ENCODE measurements around the gene OTOP3.

Gene OTOP3

DNA sequence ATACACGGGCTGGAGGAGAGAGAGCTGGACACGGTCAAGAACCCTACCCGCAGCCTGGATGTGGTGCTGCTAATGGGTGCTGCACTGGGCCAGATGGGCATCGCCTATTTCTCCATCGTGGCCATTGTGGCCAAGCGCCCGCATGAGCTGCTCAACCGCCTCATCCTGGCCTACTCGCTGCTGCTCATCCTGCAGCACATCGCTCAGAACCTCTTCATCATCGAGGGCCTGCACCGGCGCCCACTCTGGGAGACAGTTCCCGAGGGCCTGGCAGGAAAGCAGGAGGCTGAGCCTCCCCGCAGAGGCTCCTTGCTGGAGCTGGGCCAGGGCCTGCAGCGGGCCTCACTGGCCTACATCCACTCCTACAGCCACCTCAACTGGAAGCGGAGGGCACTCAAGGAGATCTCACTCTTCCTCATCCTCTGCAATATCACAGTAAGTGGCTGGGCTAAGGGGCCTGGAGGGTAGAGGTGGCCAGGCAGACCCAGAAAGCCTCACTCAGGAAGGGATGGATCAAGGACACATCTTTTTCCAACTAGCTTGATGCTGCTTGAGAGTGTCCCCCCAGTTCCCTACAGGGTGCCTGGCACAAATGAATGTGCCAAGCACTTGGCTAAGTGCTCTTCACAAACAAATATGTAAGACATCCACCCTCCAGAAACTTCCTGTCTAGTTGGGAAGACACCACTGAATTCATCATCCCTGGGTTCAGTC is 11.5 kb downstream of the OTOP3 start:
- no peak overlapping the region for H3K27ac ChIP-seq
- no peak for TF ChIP-seq ZFX (IDR thresholded peaks at IDR 0.05)
- TF ChIP-seq, protein P1, sequence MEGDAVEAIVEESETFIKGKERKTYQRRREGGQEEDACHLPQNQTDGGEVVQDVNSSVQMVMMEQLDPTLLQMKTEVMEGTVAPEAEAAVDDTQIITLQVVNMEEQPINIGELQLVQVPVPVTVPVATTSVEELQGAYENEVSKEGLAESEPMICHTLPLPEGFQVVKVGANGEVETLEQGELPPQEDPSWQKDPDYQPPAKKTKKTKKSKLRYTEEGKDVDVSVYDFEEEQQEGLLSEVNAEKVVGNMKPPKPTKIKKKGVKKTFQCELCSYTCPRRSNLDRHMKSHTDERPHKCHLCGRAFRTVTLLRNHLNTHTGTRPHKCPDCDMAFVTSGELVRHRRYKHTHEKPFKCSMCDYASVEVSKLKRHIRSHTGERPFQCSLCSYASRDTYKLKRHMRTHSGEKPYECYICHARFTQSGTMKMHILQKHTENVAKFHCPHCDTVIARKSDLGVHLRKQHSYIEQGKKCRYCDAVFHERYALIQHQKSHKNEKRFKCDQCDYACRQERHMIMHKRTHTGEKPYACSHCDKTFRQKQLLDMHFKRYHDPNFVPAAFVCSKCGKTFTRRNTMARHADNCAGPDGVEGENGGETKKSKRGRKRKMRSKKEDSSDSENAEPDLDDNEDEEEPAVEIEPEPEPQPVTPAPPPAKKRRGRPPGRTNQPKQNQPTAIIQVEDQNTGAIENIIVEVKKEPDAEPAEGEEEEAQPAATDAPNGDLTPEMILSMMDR (conservative IDR thresholded peaks at IDR 0.05) = no peak

DNA sequence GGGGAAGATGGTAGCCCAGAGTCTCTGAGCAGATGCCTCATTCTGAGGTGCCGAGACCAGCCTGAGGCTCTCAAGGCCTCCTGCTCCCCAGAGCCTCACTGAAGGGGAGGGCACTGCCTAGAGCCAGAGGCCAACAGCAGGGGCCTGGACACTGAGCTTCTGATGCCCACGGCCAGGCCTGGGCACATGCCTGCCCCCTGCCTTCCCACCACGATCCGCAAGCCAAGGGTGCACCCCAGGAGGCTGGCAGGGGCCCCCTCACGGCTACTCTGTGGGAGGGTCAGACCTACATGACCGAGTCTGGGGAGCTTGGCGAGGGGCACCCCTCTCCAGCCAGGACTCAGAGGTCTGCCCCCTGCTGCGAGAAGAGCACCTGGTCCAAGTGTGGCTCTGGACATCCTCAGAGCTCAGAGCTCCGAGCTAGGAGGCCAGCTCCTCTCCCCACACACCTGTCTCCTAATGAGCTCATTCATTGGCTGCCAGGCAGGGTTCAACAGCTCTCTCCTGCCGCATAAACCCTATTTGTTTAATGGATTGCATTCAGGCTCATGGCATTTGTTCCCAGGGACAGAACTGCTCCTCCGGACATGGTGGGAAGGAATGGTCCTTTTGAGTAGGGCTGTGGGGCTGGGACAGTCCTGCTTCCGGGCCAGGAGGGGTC is 13.9 kb downstream of the OTOP3 start:
- no peak for TF ChIP-seq ZFX (IDR thresholded peaks at IDR 0.05)
- TF ChIP-seq, protein P1 (conservative IDR thresholded peaks at IDR 0.05) = no peak
- H3K27ac ChIP-seq = no peak overlapping the region

DNA sequence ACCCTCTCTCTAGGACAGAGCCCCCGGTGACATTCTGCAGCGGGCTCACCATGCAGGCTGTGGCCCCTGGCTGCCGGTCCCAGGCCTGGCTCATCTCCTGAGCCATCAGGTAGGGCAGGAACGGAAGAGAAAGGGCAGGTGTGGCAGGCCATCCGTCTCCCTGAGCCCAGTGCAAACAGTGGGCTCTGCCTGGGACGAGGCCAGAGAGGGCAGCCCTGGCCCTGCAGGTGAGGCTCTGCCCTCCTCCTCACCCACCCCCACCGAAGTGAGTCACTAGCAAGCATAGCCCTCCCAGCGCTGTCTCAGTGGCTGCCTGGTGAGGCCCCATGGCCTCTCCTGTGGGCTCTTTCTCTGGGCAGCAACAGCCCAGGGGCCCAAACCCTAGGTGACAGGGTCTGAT is 14.5 kb downstream of the OTOP3 start:
- H3K27ac ChIP-seq = no peak overlapping the region
- TF ChIP-seq, protein P1 (conservative IDR thresholded peaks at IDR 0.05) = no peak
- TF ChIP-seq ZFX (IDR thresholded peaks at IDR 0.05) = no peak

- TF ChIP-seq, protein P1 (conservative IDR thresholded peaks at IDR 0.05) = no peak
- no peak for TF ChIP-seq ZFX (IDR thresholded peaks at IDR 0.05)
- no peak overlapping the region for H3K27ac ChIP-seq
Measured at GRCh38 chr17:74951065-74951464, 15.4 kb downstream of the OTOP3 start.

DNA sequence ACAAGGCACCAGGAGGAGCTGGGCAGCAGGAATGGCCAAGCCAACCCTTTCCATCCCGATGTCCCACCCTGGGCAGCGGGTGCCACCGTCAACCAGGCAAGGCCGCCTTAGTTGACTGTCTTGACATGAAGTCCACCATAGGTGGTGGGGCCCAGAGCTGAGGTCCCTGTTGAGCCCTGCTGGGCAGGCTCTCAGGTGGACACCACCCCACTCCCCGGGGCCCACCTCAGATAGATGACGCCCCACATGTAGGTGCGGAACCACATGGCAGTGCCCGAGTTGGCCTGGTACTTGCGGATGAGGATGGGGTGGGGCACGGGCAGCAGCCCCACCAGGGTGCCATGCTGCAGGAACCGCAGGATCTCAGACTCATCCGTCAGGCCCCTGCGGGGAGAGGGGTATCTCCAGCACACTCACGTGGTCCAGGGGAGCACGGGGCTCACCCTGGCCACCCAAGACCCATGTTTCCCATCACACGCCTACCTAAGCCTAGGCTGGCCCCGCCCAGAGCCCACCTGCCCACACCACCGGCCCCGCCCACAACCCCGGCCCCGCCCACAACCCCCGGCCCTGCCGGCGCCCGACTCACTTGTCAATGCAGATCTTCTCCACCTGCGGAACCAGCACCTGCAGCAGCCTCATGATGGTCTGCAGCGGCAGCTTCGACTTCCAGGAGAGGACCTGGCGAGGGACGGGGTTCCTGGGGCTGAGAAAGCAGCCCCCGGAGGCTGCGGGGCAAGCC is 16.2 kb downstream of the OTOP3 start:
- H3K27ac ChIP-seq = no peak overlapping the region
- no peak for TF ChIP-seq ZFX (IDR thresholded peaks at IDR 0.05)
- TF ChIP-seq, protein P1 (conservative IDR thresholded peaks at IDR 0.05) = no peak

- no peak overlapping the region for H3K27ac ChIP-seq
- TF ChIP-seq, protein P1 (conservative IDR thresholded peaks at IDR 0.05) = no peak
- no peak for TF ChIP-seq ZFX (IDR thresholded peaks at IDR 0.05)
Measured at GRCh38 chr17:74952431-74953133, 16.9 kb downstream of the OTOP3 start.
